VCaP (cell line): ENCODE results near the gene AIFM2.

Source experiments
- H3K27ac ChIP-seq: fragments of 450-650 bp; 2 replicates; pipeline ENCODE4 v1.5.1; 2017
- CTCF ChIP-seq: fragments of 450-650 bp; conservative IDR thresholded peaks from 2 replicates; pipeline ENCODE4 v1.5.1; 2017; ENCODE audit warnings: mild to moderate bottlenecking, moderate library complexity

AIFM2 gene

GRCh38 chr10:70137927-70138883 is 5.6 kb upstream of the AIFM2 start:
- H3K27ac ChIP-seq = no peak overlapping the region
- TF ChIP-seq CTCF = no peak

GRCh38 chr10:70137135-70137534 is 4.5 kb upstream of the AIFM2 start:
- TF ChIP-seq CTCF = no peak
- no peak overlapping the region for H3K27ac ChIP-seq

- no peak for TF ChIP-seq CTCF
Measured at GRCh38 chr10:70135684-70136083, 3.1 kb upstream of the AIFM2 start.

GRCh38 chr10:70135046-70135445 is 2.4 kb upstream of the AIFM2 start:
- no peak overlapping the region for H3K27ac ChIP-seq
- TF ChIP-seq CTCF = no peak

More at GRCh38 chr10:70135684-70136083, 3.1 kb upstream of the AIFM2 start:
- no peak overlapping the region for H3K27ac ChIP-seq

GRCh38 chr10:70131560-70131937 is 1.1 kb downstream of the AIFM2 start:
- no peak overlapping the region for H3K27ac ChIP-seq
- TF ChIP-seq CTCF = no peak

- no peak for TF ChIP-seq CTCF
- H3K27ac ChIP-seq = no peak overlapping the region
Measured at GRCh38 chr10:70130878-70131559, 1.6 kb downstream of the AIFM2 start.

- TF ChIP-seq CTCF = no peak
Measured at GRCh38 chr10:70126700-70127395, 5.8 kb downstream of the AIFM2 start.

More at GRCh38 chr10:70126700-70127395, 5.8 kb downstream of the AIFM2 start:
- H3K27ac ChIP-seq = no peak overlapping the region
